IMR-90 (cell line): ENCODE measurements around the gene AGPAT3. TPM values are rescaled to one million over a fixed set of nuclear protein-coding genes. Genes with fewer than 3 reads are reported as not detected.

Experiments used
- ATAC-seq: fragments of 200-7000 bp; cut with Tn5 transposase; 2 replicates; pipeline ENCODE4 v1.9.1; 2020; ENCODE audit warnings: low read depth, mild to moderate bottlenecking, moderate library complexity
- BruUV-seq: library from RNA; stranded (reverse); fragments of 400-500 nt; replicated peaks from 2 replicates; lab custom pipeline; 2021; lab: Mats Ljungman, UMichigan
- CTCF ChIA-PET: fragments of 300-600 bp; formaldehyde crosslinking; extraction: SDS; loops from one replicate; lab custom pipeline; 2021; ENCODE audit warnings: antibody characterized with exemption; lab: Yijun Ruan, JAX
- POLR2A ChIA-PET: fragments of 300-600 bp; sonication (Branson Sonifier 250); formaldehyde crosslinking; loops from one replicate; lab custom pipeline; 2022; ENCODE audit warnings: antibody characterized with exemption; ENCODE audit not compliant: unreplicated experiment; lab: Charles Lee
- DNase-seq: peaks from one replicate; pipeline ENCODE4 v3.0.0; 2013
- H2AFZ ChIP-seq: replicated peaks from 2 replicates; pipeline ENCODE3; 2013; ENCODE audit warnings: low read length, mild to moderate bottlenecking; ENCODE audit not compliant: poor library complexity
- H2AK5ac ChIP-seq: 2 replicates; pipeline ENCODE4 v1.6.1; 2013; ENCODE audit warnings: low read depth, low read length, inconsistent platforms
- H2AK9ac ChIP-seq: replicated peaks from 2 replicates; pipeline ENCODE3; 2013; ENCODE audit warnings: mild to moderate bottlenecking, low read depth, low read length, moderate library complexity; ENCODE audit not compliant: poor library complexity
- H2BK120ac ChIP-seq: 2 replicates; pipeline ENCODE4 v1.6.1; 2013; ENCODE audit warnings: low read depth, low read length, inconsistent platforms
- H2BK15ac ChIP-seq: 3 replicates; pipeline ENCODE4 v1.6.1; 2013; ENCODE audit warnings: low read depth, low read length, inconsistent platforms
- H2BK20ac ChIP-seq: 2 replicates; pipeline ENCODE4 v1.6.1; 2013; ENCODE audit warnings: low read depth, mild to moderate bottlenecking, inconsistent platforms, low read length, moderate library complexity
- H2BK5ac ChIP-seq: 2 replicates; pipeline ENCODE4 v1.6.1; 2013; ENCODE audit warnings: mild to moderate bottlenecking, low read depth, low read length, inconsistent platforms; ENCODE audit not compliant: poor library complexity, severe bottlenecking
- H3K14ac ChIP-seq: replicated peaks from 2 replicates; pipeline ENCODE4 v1.6.1; 2013; ENCODE audit warnings: low read depth, low read length, inconsistent platforms
- H3K18ac ChIP-seq: 2 replicates; pipeline ENCODE4 v1.6.1; 2013; ENCODE audit warnings: low read depth, low read length, control low read depth
- H3K23ac ChIP-seq: 2 replicates; pipeline ENCODE4 v1.6.1; 2013; ENCODE audit warnings: low read depth, low read length, inconsistent platforms
- H3K27ac ChIP-seq: 2 replicates; pipeline ENCODE4 v1.5.1; 2013; ENCODE audit warnings: mild to moderate bottlenecking, control low read depth, low read length; ENCODE audit not compliant: insufficient read depth
- H3K27me3 ChIP-seq: 2 replicates; pipeline ENCODE4 v1.6.1; 2013; ENCODE audit warnings: low read length; ENCODE audit not compliant: control insufficient read depth, insufficient read depth
- H3K36me3 ChIP-seq: 2 replicates; pipeline ENCODE4 v1.6.1; 2013; ENCODE audit warnings: low read length, mixed read lengths; ENCODE audit not compliant: control insufficient read depth, insufficient read depth
- H3K4ac ChIP-seq: 2 replicates; pipeline ENCODE4 v1.6.1; 2013; ENCODE audit warnings: low read depth, low read length, inconsistent platforms
- H3K4me1 ChIP-seq: 2 replicates; pipeline ENCODE4 v1.6.1; 2013; ENCODE audit warnings: low read length, mixed read lengths; ENCODE audit not compliant: control insufficient read depth, insufficient read depth
- H3K4me2 ChIP-seq: 2 replicates; pipeline ENCODE4 v1.6.1; 2013; ENCODE audit warnings: low read depth, mild to moderate bottlenecking, control low read depth, low read length, moderate library complexity
- H3K4me3 ChIP-seq: 2 replicates; pipeline ENCODE4 v1.5.1; 2013; ENCODE audit warnings: low read depth, mild to moderate bottlenecking, control low read depth, low read length, moderate library complexity; ENCODE audit not compliant: insufficient read depth
- H3K56ac ChIP-seq: 2 replicates; pipeline ENCODE4 v1.6.1; 2013; ENCODE audit warnings: low read length, inconsistent platforms; ENCODE audit not compliant: insufficient read depth; ENCODE audit errors: extremely low read depth
- H3K79me1 ChIP-seq, 2 experiments: 2 replicates each; pipeline ENCODE4 v1.6.1; 2013; ENCODE audit warnings: low read length in 2 of 2, inconsistent platforms in 1 of 2, low read depth in 1 of 2
- H3K9ac ChIP-seq: 2 replicates; pipeline ENCODE4 v1.6.1; 2013; ENCODE audit warnings: low read depth, low read length, control low read depth
- H3K9me1 ChIP-seq: 2 replicates; pipeline ENCODE4 v1.6.1; 2013; ENCODE audit warnings: low read length, inconsistent platforms; ENCODE audit not compliant: insufficient read depth
- H3K9me3 ChIP-seq: 2 replicates; pipeline ENCODE4 v1.6.1; 2013; ENCODE audit warnings: low read length; ENCODE audit not compliant: control insufficient read depth, insufficient read depth
- H4K20me1 ChIP-seq: 2 replicates; pipeline ENCODE4 v1.6.1; 2013; ENCODE audit warnings: low read length, inconsistent platforms; ENCODE audit not compliant: insufficient read depth
- H4K5ac ChIP-seq: 2 replicates; pipeline ENCODE4 v1.6.1; 2013; ENCODE audit warnings: mild to moderate bottlenecking, low read depth, low read length, control low read depth
- H4K8ac ChIP-seq, 2 experiments: 2 replicates each; pipeline ENCODE4 v1.6.1; 2013; ENCODE audit warnings: low read depth in 2 of 2, low read length in 2 of 2, control low read depth in 1 of 2, inconsistent platforms in 1 of 2
- H4K91ac ChIP-seq: 2 replicates; pipeline ENCODE4 v1.6.1; 2013; ENCODE audit warnings: low read depth, low read length, inconsistent platforms; ENCODE audit not compliant: insufficient read depth
- BHLHE40 ChIP-seq: fragments of 150-350 bp; IDR thresholded peaks from 2 replicates; pipeline ENCODE4 v1.6.1; 2016; ENCODE audit warnings: mild to moderate bottlenecking, low read depth, low read length
- CEBPB ChIP-seq: IDR thresholded peaks from 2 replicates; pipeline ENCODE4 v1.6.1; 2012; ENCODE audit warnings: low read depth, low read length, improper control_type of control experiment
- CHD1 ChIP-seq: IDR thresholded peaks from 2 replicates; pipeline ENCODE4 v1.6.1; 2012; ENCODE audit warnings: low read depth, low read length, improper control_type of control experiment
- CTCF ChIP-seq: conservative IDR thresholded peaks from 2 replicates; pipeline ENCODE4 v1.5.1; 2012; ENCODE audit warnings: mild to moderate bottlenecking, low read depth, low read length, improper control_type of control experiment
- ELK1 ChIP-seq: fragments of 150-350 bp; IDR thresholded peaks from 2 replicates; pipeline ENCODE4 v1.6.1; 2016; ENCODE audit warnings: low read depth, mild to moderate bottlenecking, low read length, moderate library complexity, borderline replicate concordance
- FOS ChIP-seq: fragments of 150-350 bp; IDR thresholded peaks from 2 replicates; pipeline ENCODE4 v1.6.1; 2016; ENCODE audit warnings: low read depth, low read length
- MAFK ChIP-seq: IDR thresholded peaks from 2 replicates; pipeline ENCODE4 v1.6.1; 2012; ENCODE audit warnings: low read depth, low read length, improper control_type of control experiment
- MAZ ChIP-seq: IDR thresholded peaks from 2 replicates; pipeline ENCODE4 v1.6.1; 2012; ENCODE audit warnings: low read depth, mild to moderate bottlenecking, low read length, improper control_type of control experiment, moderate library complexity, borderline replicate concordance
- MXI1 ChIP-seq: IDR thresholded peaks from 2 replicates; pipeline ENCODE4 v1.6.1; 2012; ENCODE audit warnings: low read depth, mild to moderate bottlenecking, low read length, moderate library complexity, borderline replicate concordance
- NFE2L2 ChIP-seq: fragments of 150-350 bp; IDR thresholded peaks from 2 replicates; pipeline ENCODE4 v1.6.1; 2016; ENCODE audit warnings: low read depth, mild to moderate bottlenecking, low read length
- POLR2A ChIP-seq: IDR thresholded peaks from 2 replicates; pipeline ENCODE4 v1.6.1; 2012; ENCODE audit warnings: mild to moderate bottlenecking, low read depth, low read length
- RAD21 ChIP-seq: IDR thresholded peaks from 2 replicates; pipeline ENCODE4 v1.6.1; 2012; ENCODE audit warnings: low read length, improper control_type of control experiment
- RCOR1 ChIP-seq: IDR thresholded peaks from 2 replicates; pipeline ENCODE4 v1.6.1; 2012; ENCODE audit warnings: mild to moderate bottlenecking, low read length, improper control_type of control experiment; ENCODE audit not compliant: insufficient replicate concordance
- RFX5 ChIP-seq: IDR thresholded peaks from 2 replicates; pipeline ENCODE4 v1.8.0; 2012; ENCODE audit warnings: low read depth, mild to moderate bottlenecking, low read length, moderate library complexity
- SMC3 ChIP-seq: fragments of 150-350 bp; IDR thresholded peaks from 2 replicates; pipeline ENCODE4 v1.6.1; 2016; ENCODE audit warnings: low read depth, mild to moderate bottlenecking, antibody characterized with exemption, low read length, moderate library complexity
- USF2 ChIP-seq: fragments of 150-350 bp; IDR thresholded peaks from 2 replicates; pipeline ENCODE4 v1.6.1; 2017; ENCODE audit warnings: mild to moderate bottlenecking, antibody characterized with exemption, low read length, low read depth
- WGBS, 2 experiments: methylation state at CpG; one replicate each; pipeline versions ENCODE4 v1.1.5 to v1.1.7; 2013; ENCODE audit warnings: missing lambda C conversion rate in 2 of 2; ENCODE audit not compliant: insufficient read length in 1 of 2; ENCODE audit errors: extremely low coverage in 2 of 2; 5-methylcytosine and 5-hydroxymethylcytosine counted together
- dilution Hi-C: fragments of 300-500 bp; cut with HindIII; formaldehyde crosslinking; loops from one replicate; pipeline ENCODE4 v1.14.3; 2018; ENCODE audit warnings: low sequenced_read_pairs; ENCODE audit not compliant: unreplicated experiment
- in situ Hi-C: fragments of 300-500 bp; cut with MboI; formaldehyde crosslinking; loops from 3 replicates; pipeline ENCODE4 v1.14.3; 2019; ENCODE audit warnings: low sequenced_read_pairs, inconsistent platforms, mixed read lengths
- intact Hi-C: fragments of 100-400 bp; cut with micrococcal nuclease; formaldehyde crosslinking; loops from 2 replicates; pipeline ENCODE4 v1.10.0; 2022
- polyA plus RNA-seq, 3 experiments: library from polyadenylated mRNA; depleted of rRNA; stranded (reverse); fragments of >200 nt; gene quantifications; 2 replicates each; pipeline ENCODE4 v1.2.3, GENCODE V29; 2012; ENCODE audit warnings: low replicate concordance in 1 of 3
- total RNA-seq: library from RNA; depleted of rRNA; stranded (reverse); fragments of >200 nt; gene quantifications from 2 replicates; pipeline ENCODE4 v1.2.3, GENCODE V29; 2012

AGPAT3 gene
- total and polyA plus RNA-seq, 2 of the 4 experiments (the other 2 are of a cell fraction) = 27.1 to 38.7 TPM

GRCh38 chr21:43861706-43862105 lies 3.3 kb upstream of the AGPAT3 start:
- 96% methylated on average over 4 of the region's 8 CpGs; no CpG with 5 or more reads in 1 of the 2 experiments for WGBS, 2 experiments
- no peak overlapping the region for H3K23ac ChIP-seq
- no peak overlapping the region for H2BK120ac ChIP-seq
- H2BK20ac ChIP-seq = no peak overlapping the region
- no peak overlapping the region for H3K27ac ChIP-seq
- H4K5ac ChIP-seq = no peak overlapping the region
- DNase-seq = no peak
- H3K56ac ChIP-seq = no peak overlapping the region
- H4K20me1 ChIP-seq = peaks cover 5% of the 10 kb centered on the region; the same call in 1 of the 2 replicates
- no peak overlapping the region for H3K18ac ChIP-seq
- H3K4me3 ChIP-seq = no peak overlapping the region
- intact Hi-C loops (no loop called here), in situ Hi-C loops (no loop called here), dilution Hi-C loops (no loop called here)
- no TSS peak for BruUV-seq
- TF ChIP-seq SMC3 (no peak), RCOR1 (no peak), FOS (no peak), RFX5 (no peak), CHD1 (no peak), MAZ (no peak), MXI1 (no peak), POLR2A (no peak), RAD21 (no peak), CEBPB (no peak), BHLHE40 (no peak), NFE2L2 (no peak), MAFK (no peak), USF2 (no peak), CTCF (no peak), ELK1 (no peak)
- ATAC-seq = no peak
- no peaks in the 10 kb centered on the region for H3K27me3 ChIP-seq
- H3K9me3 ChIP-seq = no peaks in the 10 kb centered on the region
- H4K8ac ChIP-seq = no peak overlapping the region
- peaks cover 12% of the 10 kb centered on the region for H3K4me1 ChIP-seq
- H3K79me1 ChIP-seq = peaks cover 3 to 6% of the 10 kb centered on the region in 2 experiments; a peak in 3 of 4 replicates
- H3K9ac ChIP-seq = no peak overlapping the region
- H2AK5ac ChIP-seq = no peak overlapping the region
- H3K4ac ChIP-seq = no peak overlapping the region
- ChIA-PET POLR2A (no interaction called here), CTCF (no interaction called here)
- no peaks in the 10 kb centered on the region for H3K36me3 ChIP-seq
- no peak overlapping the region for H2AK9ac ChIP-seq
- no peak overlapping the region for H3K4me2 ChIP-seq
- H2AFZ ChIP-seq = no peak overlapping the region
- no peak overlapping the region for H3K14ac ChIP-seq
- peaks cover 15% of the 10 kb centered on the region for H3K9me1 ChIP-seq
- no peak overlapping the region for H4K91ac ChIP-seq
- no peak overlapping the region for H2BK5ac ChIP-seq
- H2BK15ac ChIP-seq = no peak overlapping the region
